HG02571 (cell line): ENCODE results near the gene ENTPD8.
A peak's percentile ranks its signal among the peaks of the same experiment; 100 is the strongest.
"Not testable (repeated sequence)": the region's sequence is repeated elsewhere in the genome, so short reads cannot be mapped to it uniquely, and the experiment has no call there.

ENCODE experiments used
- ATAC-seq: cut with Tn5 transposase; IDR thresholded peaks from one replicate; pipeline ENCODE4 v1.9.1; 2021; ENCODE audit warnings: mild to moderate bottlenecking, moderate library complexity; ENCODE audit not compliant: unreplicated experiment

The ENTPD8 gene

DNA sequence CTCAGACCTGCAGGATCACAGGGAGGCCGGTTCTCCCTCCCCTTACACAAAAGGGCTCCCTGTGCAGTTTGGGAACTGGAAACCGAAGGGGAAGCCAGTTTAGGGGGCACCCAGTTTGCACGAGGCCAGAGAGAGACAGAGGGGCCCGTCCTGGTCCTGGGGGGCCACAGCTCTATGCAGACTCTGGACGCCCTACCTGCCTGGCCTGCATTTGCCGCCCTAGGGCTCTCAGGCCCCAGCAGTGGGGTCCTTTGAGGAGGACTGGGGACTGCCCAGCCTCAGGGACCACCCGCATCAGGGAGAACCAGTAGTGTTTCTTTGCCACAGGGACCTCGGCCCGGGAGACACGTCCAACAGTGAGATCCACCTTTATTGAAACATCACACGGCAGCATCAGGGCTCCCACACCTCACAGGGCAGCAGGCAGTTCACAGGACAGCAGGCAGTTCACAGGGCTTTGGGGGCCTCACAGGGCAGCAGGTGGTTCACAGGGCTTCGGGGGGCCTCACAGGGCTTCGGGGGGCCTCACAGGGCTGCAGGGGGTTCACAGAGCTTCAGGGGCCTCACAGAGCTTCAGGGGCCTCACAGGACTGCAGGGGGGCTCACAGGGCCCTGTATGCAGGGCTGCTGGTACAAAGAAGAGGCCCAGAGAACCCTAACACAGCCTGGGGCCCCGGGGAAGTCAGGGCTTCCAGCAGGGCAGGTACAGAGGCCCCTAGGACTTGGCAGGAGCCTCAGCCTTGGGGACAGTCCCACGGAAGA lies 18.6 kb upstream of the ENTPD8 start:
- ATAC-seq: no peak

- ATAC-seq: peak; percentile 67
These were observed 18.0 kb upstream of the ENTPD8 start, which contains the start of gene NSMF for GRCh38 chr9:137459152-137459600. TSS of gene NSMF (minus strand) at chr9:137459334. CDS start at chr9:137459102, 232 bp downstream.

DNA sequence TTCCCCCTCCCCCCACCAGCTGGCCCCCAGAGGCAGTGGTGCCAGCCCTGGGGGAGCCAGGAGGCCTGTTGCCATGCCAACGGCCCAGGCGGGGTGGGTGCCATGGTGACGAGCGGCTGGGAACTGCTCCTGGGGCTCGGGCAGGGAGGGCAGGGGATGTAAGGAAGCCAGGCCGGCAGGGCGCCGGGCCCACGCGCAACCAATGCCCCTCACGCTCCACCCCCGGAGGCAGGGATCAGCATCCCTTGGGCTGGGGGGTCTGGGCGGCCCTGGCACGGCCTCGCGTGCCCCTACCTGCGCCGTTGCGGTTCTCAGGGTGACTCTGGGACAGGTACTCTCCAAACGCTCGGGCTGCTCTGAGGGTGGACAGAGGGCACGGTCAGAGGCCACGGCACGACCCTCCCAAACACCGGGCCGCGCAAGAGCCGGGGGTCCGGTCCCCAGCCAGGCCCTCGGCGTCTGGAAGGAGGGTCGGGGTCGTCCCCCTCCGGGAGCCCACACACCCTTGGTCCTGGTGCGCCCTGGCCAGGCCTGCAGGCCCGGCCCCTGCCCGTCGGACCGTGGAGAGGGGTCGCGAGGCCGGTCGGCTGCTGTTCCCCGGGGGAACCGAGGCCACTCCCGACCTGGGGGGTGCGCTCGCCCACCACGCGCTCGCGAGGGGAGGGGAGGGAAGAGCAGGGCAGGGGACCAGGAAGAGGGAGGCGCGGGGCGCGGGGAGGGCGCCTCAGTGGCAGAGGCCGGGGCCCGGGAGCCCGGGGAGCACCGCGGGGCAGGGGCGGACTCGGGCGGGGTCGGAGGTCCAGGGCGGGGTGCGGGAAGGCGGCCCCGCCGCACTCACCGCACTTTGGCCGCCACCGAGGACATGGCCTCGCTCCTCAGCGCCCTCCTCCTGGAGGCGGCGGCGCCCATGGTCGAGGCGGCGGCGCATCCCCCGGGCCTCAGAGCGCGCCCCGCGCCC lies 17.3 kb upstream of the ENTPD8 start:
- ATAC-seq: peak; percentile 10

DNA sequence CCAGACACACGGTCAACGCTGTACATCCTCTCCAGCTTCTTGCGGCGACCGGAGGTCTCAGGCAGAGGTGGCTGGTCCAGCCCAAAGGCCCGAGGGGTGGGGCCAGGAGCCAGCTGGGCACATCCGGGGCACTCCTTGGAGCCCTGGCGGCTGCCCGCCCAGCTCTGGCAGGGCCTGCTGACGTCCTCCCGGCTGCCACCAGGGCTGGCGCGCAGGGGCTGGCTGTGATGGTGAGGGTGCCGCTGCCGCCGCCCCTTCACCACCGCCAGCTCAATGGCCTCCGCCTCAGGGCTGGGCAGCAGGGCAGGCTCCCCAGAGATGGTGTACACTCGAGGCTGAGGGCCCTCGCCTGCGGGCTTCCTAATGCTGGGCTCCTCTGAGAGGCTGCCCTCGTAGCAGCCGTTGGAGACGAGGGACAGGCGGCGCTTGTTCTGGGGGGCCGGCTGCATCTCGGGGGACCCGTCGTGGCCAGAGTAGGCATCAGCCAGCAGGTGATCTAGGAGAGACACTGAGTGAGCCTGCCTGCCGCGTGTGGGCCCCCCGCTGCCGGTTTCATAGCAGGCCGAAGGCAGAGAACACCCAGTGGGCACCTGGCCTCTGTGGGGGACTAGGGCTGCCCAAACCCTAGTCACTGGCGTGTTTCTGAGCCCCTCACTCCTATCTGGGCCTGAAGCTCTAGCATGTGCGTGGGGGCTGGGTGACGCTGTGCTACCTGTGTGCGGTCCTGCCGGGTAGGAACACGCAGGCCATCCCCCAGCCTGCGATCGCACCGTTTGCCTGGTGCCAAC lies 16.4 kb upstream of the ENTPD8 start:
- ATAC-seq: no peak

DNA sequence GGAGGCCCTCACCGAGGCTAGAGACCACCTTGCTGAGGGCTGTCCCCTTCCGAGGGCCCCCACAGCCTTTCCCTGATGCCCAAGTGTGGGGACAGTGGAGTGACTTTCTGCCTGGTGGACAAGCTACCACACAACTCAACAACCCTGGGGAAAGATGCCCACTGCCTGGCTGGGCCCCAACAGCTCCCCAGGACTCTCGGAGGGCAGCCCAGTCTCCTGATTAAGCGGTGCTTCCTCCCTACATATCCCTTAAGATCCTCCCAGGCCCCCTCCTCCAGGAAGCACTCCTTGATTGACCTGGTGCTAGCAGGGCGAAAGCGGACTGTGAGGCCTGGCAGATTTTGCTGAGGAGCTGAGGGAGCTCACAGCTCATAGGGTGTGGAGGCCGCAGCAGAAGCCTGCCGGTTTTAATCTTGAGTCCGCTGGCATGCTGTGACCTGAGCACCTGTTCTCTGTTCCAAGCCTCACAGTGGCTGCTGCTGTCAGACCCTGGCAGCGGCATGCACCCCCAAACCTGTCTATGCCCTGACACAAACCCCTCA lies 15.8 kb upstream of the ENTPD8 start:
- no peak for ATAC-seq

DNA sequence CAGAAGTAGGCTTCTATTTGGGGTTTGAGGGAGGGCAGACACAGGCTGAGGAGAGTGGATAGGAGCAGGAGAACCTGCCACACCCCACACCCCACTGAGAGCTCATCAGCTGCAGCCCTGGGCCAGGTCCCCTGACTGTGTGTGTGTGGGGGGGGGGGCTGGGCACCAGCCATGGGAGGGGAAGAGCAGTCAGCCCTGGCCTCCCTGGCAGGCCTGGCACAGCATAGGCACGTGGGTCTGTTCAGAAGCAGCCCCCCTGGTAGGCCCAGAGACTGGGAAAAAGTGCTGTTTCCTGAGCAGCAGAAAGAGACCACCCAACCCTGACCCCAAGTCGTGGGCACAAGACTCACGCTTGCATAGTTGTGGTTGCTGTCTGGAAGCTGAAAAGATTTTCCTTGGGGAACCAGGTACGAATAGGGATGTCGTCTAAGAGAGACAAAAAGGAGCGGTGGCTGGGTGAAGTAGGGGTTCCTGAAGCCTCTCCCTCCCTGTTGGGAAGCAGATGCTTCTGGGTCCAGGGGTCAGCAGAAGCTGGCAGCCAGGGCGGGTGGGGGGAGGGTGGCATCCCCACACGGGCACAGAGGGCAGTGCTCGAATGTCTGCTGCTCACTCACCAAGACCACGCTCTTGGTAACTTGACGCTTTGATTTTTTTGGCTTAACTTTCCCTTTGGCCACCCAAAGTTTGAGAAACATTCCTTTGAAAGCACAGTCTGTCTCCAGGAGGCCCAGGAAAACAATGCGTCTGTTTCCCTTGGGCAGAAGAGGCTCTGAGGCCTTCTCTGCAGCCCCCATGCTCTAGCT lies 15.1 kb upstream of the ENTPD8 start:
- ATAC-seq: no peak

DNA sequence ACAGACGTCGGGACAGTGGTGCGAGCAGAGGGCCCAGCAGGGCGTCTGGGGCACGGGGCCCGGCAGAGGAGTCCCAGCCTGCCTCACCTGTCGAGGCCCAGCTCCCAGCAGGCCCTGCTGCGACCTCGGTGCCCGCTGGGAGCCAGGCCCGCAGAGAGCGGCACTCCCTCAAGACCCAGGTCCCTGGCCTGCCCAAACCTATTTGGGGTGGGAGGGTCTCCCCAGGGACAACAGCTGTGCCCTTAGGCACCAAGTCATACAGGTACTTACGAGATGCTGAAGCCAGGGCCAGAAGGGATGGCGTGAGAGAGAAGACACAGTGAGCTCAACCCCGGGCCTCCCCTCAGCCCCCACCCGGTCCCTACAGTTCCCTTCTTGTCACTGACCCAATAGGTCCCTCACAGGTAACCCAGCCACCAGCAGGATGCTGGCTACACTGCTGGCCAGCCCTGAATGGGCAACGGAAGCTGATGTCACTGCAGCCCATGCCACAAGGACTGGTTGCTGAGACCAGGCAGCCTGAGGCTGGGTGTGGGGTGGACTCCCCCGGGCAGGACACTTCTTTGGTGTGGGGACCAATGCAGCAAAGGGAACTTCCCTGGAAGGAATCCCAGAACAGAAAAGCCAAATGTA lies 14.3 kb upstream of the ENTPD8 start:
- no peak for ATAC-seq

DNA sequence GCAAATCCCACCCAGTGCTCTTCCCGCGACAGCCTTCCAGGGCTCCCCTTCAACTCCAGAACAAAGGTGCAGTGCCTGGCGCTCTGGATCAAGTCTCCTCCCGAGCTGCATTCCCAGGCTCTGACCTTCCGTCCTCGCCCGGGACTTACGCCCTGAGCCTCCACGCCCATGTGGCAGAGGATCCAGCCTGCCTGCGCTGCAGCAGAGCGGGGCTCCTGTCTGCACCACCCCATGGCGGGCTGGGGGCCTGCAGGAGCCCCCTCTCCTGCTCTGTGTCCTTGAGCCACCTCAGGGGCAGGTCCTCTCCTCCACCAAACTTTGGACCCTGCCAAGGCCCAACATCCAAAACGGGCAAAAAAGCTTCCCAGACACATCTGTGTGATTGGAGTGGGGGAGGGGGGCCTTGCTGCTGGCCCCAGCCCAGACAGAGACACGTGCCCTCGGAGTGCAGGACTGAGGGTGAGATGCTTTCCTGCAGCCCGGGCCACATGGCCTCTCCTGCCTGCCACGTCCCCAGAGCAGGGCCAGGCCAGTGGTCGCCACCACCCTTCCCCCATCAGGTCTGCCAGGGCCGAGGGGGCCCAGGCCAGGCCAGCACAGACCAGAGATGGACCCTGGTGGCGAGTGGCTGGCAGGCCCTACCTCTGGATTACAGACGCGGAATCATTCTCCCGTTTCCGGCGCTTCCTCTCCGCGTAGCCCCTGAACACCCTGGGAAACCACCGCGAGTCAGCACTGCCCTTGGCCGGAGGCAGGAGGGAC lies 13.6 kb upstream of the ENTPD8 start:
- no peak for ATAC-seq

- no peak for ATAC-seq
These were observed 13.0 kb upstream of the ENTPD8 start for GRCh38 chr9:137454145-137454596.

- no peak for ATAC-seq
These were observed 12.5 kb upstream of the ENTPD8 start for GRCh38 chr9:137453643-137454081.

DNA sequence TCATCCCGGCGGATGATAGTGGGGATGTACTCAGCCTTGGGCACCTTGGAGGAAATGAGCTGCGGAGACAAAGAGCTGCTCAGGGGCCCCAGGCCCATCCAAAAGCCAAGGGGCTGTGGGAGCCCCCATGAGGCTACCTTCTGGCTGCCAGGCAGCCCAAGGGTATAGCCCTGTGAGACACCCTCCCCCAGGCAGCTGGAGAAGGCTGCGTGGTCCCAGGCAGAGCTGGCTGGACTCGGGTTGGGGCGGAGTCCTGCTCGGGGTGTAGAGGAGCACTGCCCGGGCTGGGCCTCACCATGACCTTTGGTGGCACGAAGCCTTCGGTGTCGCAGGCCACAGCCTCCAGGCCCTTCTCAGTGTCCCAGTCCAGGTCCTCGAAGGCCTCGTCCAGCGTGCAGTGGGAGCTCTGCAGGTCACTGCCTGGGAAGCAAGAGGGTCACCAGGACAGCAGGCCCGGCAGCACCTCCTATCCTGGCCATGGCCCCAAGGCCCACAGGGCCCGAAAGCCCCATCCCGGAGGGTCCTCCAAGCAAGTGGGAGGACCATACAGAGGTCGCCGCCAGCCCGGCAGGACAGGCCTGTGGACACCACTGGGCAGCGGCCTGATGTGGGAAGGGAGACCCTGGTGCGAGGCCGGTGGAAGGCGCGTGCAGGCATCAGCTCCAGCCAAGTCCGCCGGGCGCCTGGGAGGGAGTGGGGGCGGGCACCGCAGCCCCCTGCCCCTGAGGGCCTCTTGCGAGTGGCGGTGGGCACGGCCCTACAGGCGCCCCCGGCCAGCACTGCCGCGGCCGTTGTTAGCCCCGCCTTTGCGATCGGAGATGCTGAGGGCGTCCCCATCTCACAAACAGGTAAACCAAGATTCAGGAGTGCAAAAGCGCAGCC lies 11.8 kb upstream of the ENTPD8 start:
- ATAC-seq: no peak

- ATAC-seq: no peak
These were observed 11.0 kb upstream of the ENTPD8 start for GRCh38 chr9:137452006-137452760.

DNA sequence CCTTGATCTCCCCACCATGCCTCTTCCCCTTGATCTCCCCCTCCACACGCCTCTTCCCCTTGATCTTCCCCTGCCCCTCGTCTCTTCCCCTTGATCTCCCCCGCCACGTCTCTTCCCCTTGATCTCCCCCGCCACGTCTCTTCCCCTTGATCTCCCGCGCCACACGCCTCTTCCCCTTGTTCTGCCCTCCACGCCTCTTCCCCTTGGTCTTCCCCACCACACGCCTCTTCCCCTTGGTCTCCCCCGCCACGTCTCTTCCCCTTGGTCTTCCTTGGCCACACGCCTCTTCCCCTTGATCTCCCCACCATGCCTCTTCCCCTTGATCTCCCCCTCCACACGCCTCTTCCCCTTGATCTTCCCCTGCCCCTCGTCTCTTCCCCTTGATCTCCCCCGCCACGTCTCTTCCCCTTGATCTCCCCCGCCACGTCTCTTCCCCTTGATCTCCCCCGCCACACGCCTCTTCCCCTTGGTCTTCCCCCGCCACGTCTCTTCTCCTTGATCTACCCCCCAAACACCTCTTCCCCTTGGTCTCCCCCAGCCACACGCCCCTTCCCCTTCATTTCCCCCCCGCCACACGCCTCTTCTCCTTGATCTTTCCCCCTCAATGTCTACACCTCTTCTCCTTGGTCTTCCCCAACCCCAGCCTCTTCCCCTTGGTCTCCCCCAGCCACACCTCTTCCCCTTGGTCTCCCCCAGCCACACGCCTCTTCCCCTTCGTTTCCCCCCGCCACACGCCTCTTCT lies 10.3 kb upstream of the ENTPD8 start:
- ATAC-seq: not testable (repeated sequence)

GRCh38 chr9:137450539-137451222 lies 9.5 kb upstream of the ENTPD8 start:
- not testable (repeated sequence) for ATAC-seq

- ATAC-seq: no peak
These were observed 8.9 kb upstream of the ENTPD8 start for GRCh38 chr9:137449931-137450538.
